ENCODE measurements around the gene OBP2B. TPM values are rescaled to one million over a fixed set of nuclear protein-coding genes. Genes with fewer than 3 reads are reported as not detected.

Gene OBP2B
- total and polyA plus RNA-seq, 7 donors: not detected

DNA sequence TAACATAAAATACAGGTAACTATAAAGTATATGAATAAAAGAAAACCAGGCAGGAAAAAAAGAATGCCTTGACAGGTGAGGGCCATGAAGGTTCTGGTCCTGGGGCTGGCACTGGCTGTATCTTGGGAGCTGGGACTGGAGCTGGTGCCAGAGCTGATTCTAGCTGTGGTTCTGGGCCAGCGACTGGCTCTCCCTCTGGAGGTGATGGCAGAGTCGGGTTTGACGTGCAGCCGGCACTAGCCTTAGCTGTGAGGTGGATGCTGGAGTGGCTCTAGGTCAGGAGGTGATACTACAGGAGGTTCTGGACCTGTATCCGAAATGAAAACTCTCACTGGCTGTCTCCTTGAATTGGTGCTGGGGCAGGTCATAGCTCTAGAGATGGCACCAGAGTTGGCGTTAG, 22.3 kb downstream of the OBP2B start:
- 85 to 94% methylated on average over 6 of the region's 6 CpGs for WGBS, 2 donors
- Histone ChIP-seq H3K36me3 (no peaks in the 10 kb centered on the region), H3K27me3 (peaks cover 0 to 26% (median 2%) of the 10 kb centered on the region in 3 donors), H3K4me3 (no peak overlapping the region), H3K27ac (no peak overlapping the region), H3K9me3 (no peaks in the 10 kb centered on the region), H3K4me1 (peaks cover 0 to 5% (median 2%) of the 10 kb centered on the region in 4 donors)
- intact Hi-C loops (cut with DNase I): loop anchor here (1.0 kb wide), 1 partner anchor 300 kb away; no protein-coding TSS in a partner anchor
- DNase-seq: peak; percentile 40
- TF ChIP-seq EP300 (IDR thresholded peaks at IDR 0.05) (no peak), POLR2A (IDR thresholded peaks at IDR 0.05) (no peak), POLR2AphosphoS5 (IDR thresholded peaks at IDR 0.05) (no peak)
- TF ChIP-seq, protein P1, sequence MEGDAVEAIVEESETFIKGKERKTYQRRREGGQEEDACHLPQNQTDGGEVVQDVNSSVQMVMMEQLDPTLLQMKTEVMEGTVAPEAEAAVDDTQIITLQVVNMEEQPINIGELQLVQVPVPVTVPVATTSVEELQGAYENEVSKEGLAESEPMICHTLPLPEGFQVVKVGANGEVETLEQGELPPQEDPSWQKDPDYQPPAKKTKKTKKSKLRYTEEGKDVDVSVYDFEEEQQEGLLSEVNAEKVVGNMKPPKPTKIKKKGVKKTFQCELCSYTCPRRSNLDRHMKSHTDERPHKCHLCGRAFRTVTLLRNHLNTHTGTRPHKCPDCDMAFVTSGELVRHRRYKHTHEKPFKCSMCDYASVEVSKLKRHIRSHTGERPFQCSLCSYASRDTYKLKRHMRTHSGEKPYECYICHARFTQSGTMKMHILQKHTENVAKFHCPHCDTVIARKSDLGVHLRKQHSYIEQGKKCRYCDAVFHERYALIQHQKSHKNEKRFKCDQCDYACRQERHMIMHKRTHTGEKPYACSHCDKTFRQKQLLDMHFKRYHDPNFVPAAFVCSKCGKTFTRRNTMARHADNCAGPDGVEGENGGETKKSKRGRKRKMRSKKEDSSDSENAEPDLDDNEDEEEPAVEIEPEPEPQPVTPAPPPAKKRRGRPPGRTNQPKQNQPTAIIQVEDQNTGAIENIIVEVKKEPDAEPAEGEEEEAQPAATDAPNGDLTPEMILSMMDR (IDR thresholded peaks at IDR 0.05): no peak

DNA sequence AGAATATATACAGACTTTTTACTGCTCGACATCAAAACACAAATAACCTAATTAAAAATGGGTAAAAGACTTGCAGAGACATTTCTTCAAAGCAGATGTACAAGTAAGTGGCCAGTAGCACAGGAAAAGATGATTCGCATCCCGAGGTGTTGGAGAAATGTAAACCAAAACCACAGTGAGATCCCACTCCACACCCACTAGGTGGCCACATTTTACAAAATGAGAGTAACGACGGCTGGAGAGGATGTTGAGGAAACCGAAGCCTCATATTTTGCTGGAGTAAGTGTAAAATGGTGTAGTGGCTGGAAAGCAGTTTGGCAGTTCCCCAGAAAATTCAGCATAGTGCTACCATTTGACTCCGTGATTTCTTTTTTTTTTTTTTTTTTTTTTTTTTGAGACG, 24.1 kb downstream of the OBP2B start:
- no peak for TF ChIP-seq POLR2AphosphoS5 (IDR thresholded peaks at IDR 0.05)
- TF ChIP-seq, protein P1 (IDR thresholded peaks at IDR 0.05): peak in 3 of 4 experiments; percentile 44 to 56 (median 46)
- TF ChIP-seq POLR2A (IDR thresholded peaks at IDR 0.05): no peak
- Histone ChIP-seq H3K27me3 (peaks cover 0 to 26% (median 0%) of the 10 kb centered on the region in 3 donors), H3K4me3 (no peak overlapping the region), H3K9me3 (no peaks in the 10 kb centered on the region), H3K36me3 (no peaks in the 10 kb centered on the region), H3K27ac (no peak overlapping the region), H3K4me1 (peaks cover 0 to 5% (median 2%) of the 10 kb centered on the region in 4 donors)
- intact Hi-C loops (cut with DNase I): loop anchor here (5.0 kb wide), 1 partner anchor 142 kb away; no protein-coding TSS in a partner anchor
- peak; percentile 69 for DNase-seq
- WGBS, 2 donors: 3 to 5% methylated on average over 7 of the region's 8 CpGs

- peaks cover 0 to 16% (median 0%) of the 10 kb centered on the region in 3 donors for H3K27me3 ChIP-seq
- peaks cover 0 to 5% (median 2%) of the 10 kb centered on the region in 4 donors for H3K4me1 ChIP-seq
- TF ChIP-seq POLR2AphosphoS5 (IDR thresholded peaks at IDR 0.05) (no peak), POLR2A (IDR thresholded peaks at IDR 0.05) (no peak), EP300 (IDR thresholded peaks at IDR 0.05) (no peak)
- TF ChIP-seq, protein P1 (IDR thresholded peaks at IDR 0.05): no peak
- H3K27ac ChIP-seq: no peak overlapping the region
- peak; percentile 29 for DNase-seq
- 74 to 84% methylated on average over 5 of the region's 5 CpGs for WGBS, 2 donors
- no peaks in the 10 kb centered on the region for H3K9me3 ChIP-seq
- H3K4me3 ChIP-seq: no peak overlapping the region
- no peaks in the 10 kb centered on the region for H3K36me3 ChIP-seq
- intact Hi-C loops (cut with DNase I): loop anchor here (5.0 kb wide), 1 partner anchor 145 kb away; no protein-coding TSS in a partner anchor
Observed at GRCh38 chr9:133182151-133182550, 26.9 kb downstream of the OBP2B start.

DNA sequence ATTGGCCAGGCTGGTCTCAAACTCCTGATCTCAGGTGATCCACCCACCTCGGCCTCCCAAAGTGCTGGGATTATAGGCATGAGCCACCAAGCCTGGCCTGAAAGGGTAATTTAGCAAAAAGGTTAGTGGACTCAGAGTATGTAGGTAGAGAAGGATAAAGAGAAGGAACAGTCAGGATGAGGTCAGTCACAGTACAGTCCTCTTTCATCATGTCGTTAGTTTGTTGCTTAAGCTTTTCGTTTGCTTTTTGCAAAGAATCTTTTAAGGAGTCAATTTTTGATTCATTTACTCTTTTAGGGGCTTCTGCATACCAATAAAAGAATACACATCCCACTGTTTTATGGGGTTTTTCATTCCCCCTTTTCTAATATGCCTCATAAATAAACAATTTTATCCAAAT, 27.5 kb downstream of the OBP2B start:
- Histone ChIP-seq H3K36me3 (no peaks in the 10 kb centered on the region), H3K27ac (no peak overlapping the region), H3K4me1 (peaks cover 0 to 5% (median 2%) of the 10 kb centered on the region in 4 donors), H3K9me3 (no peaks in the 10 kb centered on the region), H3K27me3 (peaks cover 0 to 16% (median 0%) of the 10 kb centered on the region in 3 donors), H3K4me3 (no peak overlapping the region)
- intact Hi-C loops (cut with DNase I): loop anchor here (5.0 kb wide), 1 partner anchor 146 kb away; no protein-coding TSS in a partner anchor
- TF ChIP-seq, protein P1 (IDR thresholded peaks at IDR 0.05): no peak
- DNase-seq: no peak
- 83 to 85% methylated on average over 3 of the region's 3 CpGs for WGBS, 2 donors

DNA sequence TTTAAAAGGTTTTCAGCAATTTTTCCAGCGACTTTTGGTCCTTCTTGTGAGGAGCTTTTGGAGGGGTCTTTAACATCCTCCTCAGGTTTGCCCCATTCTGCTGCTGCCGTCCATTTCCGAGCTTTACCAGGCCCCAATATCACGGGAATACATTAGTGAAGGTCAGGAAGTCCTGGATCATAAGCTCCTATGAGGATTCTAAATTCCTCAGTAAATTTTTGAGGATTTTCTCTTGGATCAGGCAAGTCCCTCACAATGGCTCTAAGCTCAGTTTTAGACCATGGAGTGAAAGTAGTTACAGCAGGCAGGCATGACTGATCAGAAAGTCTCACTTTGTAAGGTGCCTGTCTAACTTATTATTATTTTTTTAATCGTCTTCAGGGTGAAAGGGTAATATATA, 28.1 kb downstream of the OBP2B start:
- peaks cover 0 to 16% (median 0%) of the 10 kb centered on the region in 3 donors for H3K27me3 ChIP-seq
- H3K4me1 ChIP-seq: peaks cover 0 to 5% (median 2%) of the 10 kb centered on the region in 4 donors
- intact Hi-C loops (cut with DNase I): loop anchor here (5.0 kb wide), 1 partner anchor 146 kb away; no protein-coding TSS in a partner anchor
- no peaks in the 10 kb centered on the region for H3K36me3 ChIP-seq
- H3K9me3 ChIP-seq: no peaks in the 10 kb centered on the region
- TF ChIP-seq POLR2AphosphoS5 (IDR thresholded peaks at IDR 0.05) (no peak), POLR2A (IDR thresholded peaks at IDR 0.05) (no peak), EP300 (IDR thresholded peaks at IDR 0.05) (no peak)
- TF ChIP-seq, protein P1 (IDR thresholded peaks at IDR 0.05): no peak
- H3K4me3 ChIP-seq: no peak overlapping the region
- no peak overlapping the region for H3K27ac ChIP-seq
- DNase-seq: no peak
- 81 to 84% methylated on average over 5 of the region's 5 CpGs for WGBS, 2 donors

Measured in sigmoid colon (tissue), 7 donors.